Fibroblast of pulmonary artery (primary cell): ENCODE results near the gene LGI2.
"Not testable (repeated sequence)": the region's sequence is repeated elsewhere in the genome, so short reads cannot be mapped to it uniquely, and the experiment has no call there.

Source experiments
- DNase-seq: peaks from one replicate; pipeline ENCODE4 v3.0.0-alpha.2; 2010; ENCODE audit warnings: low read depth
- H3K4me3 ChIP-seq: replicated peaks from 2 replicates; pipeline ENCODE4 v1.5.1; 2011; ENCODE audit warnings: low read depth, mild to moderate bottlenecking, control low read depth, low read length, moderate library complexity
- CTCF ChIP-seq: IDR thresholded peaks from 2 replicates; pipeline ENCODE4 v1.5.1; 2011; ENCODE audit warnings: mild to moderate bottlenecking, control low read depth, low read length, inconsistent platforms; ENCODE audit errors: missing control alignments

LGI2 gene

DNA sequence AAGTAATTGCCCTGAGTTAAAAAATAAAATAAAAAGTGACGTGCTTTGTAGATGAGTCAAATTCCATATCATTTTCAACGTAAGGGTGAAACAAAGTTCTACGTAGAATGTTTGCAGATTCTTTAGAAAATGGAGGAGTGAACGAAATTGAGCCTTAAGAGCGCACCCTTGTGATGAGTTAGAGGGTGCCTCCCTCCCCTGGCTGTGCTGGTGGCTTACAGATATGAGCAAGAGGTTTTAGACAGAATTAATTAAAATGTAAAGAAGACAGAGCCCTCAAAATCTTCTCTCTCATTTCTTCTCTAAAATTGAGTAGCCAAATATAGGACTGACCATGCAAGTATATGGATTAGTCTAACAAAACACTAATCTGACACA lies 30.2 kb upstream of the LGI2 start:
- H3K4me3 ChIP-seq, result no peak overlapping the region
- peak; percentile 41 for TF ChIP-seq CTCF
- DNase-seq, result peak; percentile 66

DNA sequence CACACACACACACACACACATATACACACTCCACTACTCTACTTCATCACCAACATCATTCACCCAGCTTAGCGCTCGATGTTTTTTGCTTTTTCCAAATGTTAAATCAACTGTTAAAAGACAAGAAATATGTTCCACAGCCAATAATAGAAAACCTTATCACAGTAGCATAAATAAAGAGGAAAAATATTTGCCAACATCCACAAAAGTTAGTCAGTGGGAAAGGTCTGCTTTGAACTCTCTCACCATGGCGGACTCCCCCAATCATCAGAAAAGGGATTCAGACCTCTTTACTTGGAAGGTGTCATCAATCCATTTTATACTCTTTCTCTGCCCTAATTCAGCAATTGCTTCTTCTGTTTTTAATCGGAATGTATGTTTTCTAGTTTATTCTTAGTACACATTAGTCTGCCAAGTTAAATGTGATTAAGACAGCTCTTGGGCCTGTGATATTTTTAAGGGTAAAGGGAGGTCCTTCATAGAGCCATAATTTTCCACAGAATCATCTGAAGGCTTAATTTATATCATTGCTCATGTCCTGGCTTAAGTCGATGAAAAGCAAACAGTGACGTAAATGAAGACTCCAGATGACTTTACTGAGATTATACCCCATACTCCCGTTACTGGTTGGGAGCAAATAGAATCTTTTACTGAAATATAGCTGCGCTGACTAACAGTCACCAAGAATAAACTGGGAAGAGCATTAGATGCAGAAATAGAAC lies 29.7 kb upstream of the LGI2 start:
- no peak overlapping the region for H3K4me3 ChIP-seq
- no peak for TF ChIP-seq CTCF
- DNase-seq, result peak; percentile 45

GRCh38 chr4:25059791-25060190 lies 29.0 kb upstream of the LGI2 start:
- no peak for TF ChIP-seq CTCF
- H3K4me3 ChIP-seq, result no peak overlapping the region
- no peak for DNase-seq

- H3K4me3 ChIP-seq, result no peak overlapping the region
- TF ChIP-seq CTCF, result no peak
- DNase-seq, result no peak
Measured at GRCh38 chr4:25058796-25059195, 28.1 kb upstream of the LGI2 start.

GRCh38 chr4:25057299-25057698 lies 26.6 kb upstream of the LGI2 start:
- no peak for DNase-seq
- no peak for TF ChIP-seq CTCF
- H3K4me3 ChIP-seq, result no peak overlapping the region

DNA sequence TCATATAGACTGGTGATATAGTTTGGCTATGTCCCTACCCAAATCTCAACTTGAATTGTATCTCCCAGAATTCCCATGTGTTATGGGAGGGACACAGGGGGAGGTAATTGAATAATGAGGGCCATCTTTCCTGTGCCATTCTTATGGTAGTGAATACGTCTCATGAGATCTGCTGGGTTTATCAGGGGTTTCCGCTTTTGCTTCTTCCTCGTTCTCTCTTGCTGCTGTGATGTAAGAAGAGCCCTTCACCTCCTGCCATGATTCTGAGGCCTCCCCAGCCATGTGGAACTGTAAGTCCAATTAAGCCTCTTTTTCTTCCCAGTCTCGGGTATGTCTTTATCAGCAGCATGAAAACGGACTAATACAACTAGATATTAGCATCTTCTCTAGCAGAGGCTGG lies 21.3 kb upstream of the LGI2 start:
- H3K4me3 ChIP-seq, DNase-seq: not testable (repeated sequence)

- no peak for DNase-seq
- TF ChIP-seq CTCF, result no peak
- no peak overlapping the region for H3K4me3 ChIP-seq
Measured at GRCh38 chr4:25051534-25051933, 20.8 kb upstream of the LGI2 start.
